ENCODE measurements around the gene SETDB2.

Gene SETDB2

DNA sequence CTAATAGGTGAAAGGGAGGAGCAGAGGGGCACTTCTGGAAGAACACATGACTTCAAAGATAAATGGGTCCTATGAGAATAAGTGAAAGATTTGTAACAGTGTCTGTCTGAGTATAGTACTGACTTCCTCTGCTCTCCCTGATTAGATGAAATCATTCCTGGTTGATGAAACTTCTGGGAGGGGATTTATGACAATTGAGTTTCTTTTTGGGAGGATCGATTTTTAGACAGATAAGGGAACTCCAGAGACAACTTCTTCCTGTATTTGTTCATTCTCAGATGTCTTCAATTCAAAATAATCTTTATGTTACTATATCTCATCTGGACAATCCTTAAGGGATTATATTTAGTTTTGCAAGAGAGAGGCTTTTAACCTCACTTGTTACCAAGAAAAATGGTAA lies 20.0 kb downstream of the SETDB2 start:
- TF ChIP-seq CTCF (IDR thresholded peaks at IDR 0.05; ENCODE audit: insufficient read depth, low read length, poor library complexity, severe bottlenecking) = no peak
- Histone ChIP-seq H3K27me3 (replicated peaks; ENCODE audit: control insufficient read depth, insufficient read depth, low read length) (no peaks in the 10 kb centered on the region), H3K36me3 (ENCODE audit: control insufficient read depth, insufficient read depth, low read length) (peaks cover 6% of the 10 kb centered on the region), H3K4me3 (replicated peaks; ENCODE audit: low read depth, low read length) (no peak overlapping the region)
- no peak for DNase-seq (ENCODE audit: extremely low read depth, insufficient read length)

- Histone ChIP-seq H3K27me3 (replicated peaks; ENCODE audit: control insufficient read depth, insufficient read depth, low read length) (no peaks in the 10 kb centered on the region), H3K4me3 (replicated peaks; ENCODE audit: low read depth, low read length) (no peak overlapping the region), H3K36me3 (ENCODE audit: control insufficient read depth, insufficient read depth, low read length) (peaks cover 6% of the 10 kb centered on the region)
- DNase-seq (ENCODE audit: extremely low read depth, insufficient read length) = no peak
- no peak for TF ChIP-seq CTCF (IDR thresholded peaks at IDR 0.05; ENCODE audit: insufficient read depth, low read length, poor library complexity, severe bottlenecking)
Observed at GRCh38 chr13:49464621-49465325, 20.7 kb downstream of the SETDB2 start.

- Histone ChIP-seq H3K36me3 (ENCODE audit: control insufficient read depth, insufficient read depth, low read length) (peaks cover 6% of the 10 kb centered on the region), H3K27me3 (replicated peaks; ENCODE audit: control insufficient read depth, insufficient read depth, low read length) (no peaks in the 10 kb centered on the region), H3K4me3 (replicated peaks; ENCODE audit: low read depth, low read length) (no peak overlapping the region)
- DNase-seq (ENCODE audit: extremely low read depth, insufficient read length) = no peak
- TF ChIP-seq CTCF (IDR thresholded peaks at IDR 0.05; ENCODE audit: insufficient read depth, low read length, poor library complexity, severe bottlenecking) = no peak
Observed at GRCh38 chr13:49466292-49466838, 22.3 kb downstream of the SETDB2 start.

DNA sequence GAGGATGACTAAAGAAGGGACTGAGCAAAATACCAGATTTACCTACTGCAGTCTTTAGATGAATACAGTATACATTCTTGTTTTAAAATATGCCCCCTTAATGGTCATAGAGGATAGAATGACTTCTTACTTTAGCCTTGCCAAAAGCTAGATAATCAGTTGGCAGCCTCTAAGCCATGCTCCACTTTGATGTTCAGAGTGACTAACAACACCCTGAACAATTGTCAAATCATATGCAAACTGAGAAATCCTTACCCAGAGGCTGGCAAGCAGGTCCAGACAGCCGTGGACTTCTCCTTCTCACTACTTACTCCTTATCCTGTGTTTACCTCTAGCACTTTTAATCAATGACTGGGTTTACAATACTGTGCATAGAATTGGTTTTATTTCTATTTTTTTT lies 28.1 kb downstream of the SETDB2 start:
- no peak for DNase-seq (ENCODE audit: extremely low read depth, insufficient read length)
- TF ChIP-seq CTCF (IDR thresholded peaks at IDR 0.05; ENCODE audit: insufficient read depth, low read length, poor library complexity, severe bottlenecking) = no peak
- H3K36me3 ChIP-seq (ENCODE audit: control insufficient read depth, insufficient read depth, low read length) = no peaks in the 10 kb centered on the region; the same call in none of the 2 replicates

GRCh38 chr13:49476529-49476928 lies 32.5 kb downstream of the SETDB2 start:
- Histone ChIP-seq H3K36me3 (ENCODE audit: control insufficient read depth, insufficient read depth, low read length) (peaks cover 1% of the 10 kb centered on the region), H3K27me3 (replicated peaks; ENCODE audit: control insufficient read depth, insufficient read depth, low read length) (no peaks in the 10 kb centered on the region), H3K4me3 (replicated peaks; ENCODE audit: low read depth, low read length) (no peak overlapping the region)
- DNase-seq (ENCODE audit: extremely low read depth, insufficient read length) = no peak
- TF ChIP-seq CTCF (IDR thresholded peaks at IDR 0.05; ENCODE audit: insufficient read depth, low read length, poor library complexity, severe bottlenecking) = no peak

More for the DNA sequence above, 28.1 kb downstream of the SETDB2 start:
- Histone ChIP-seq H3K27me3 (replicated peaks; ENCODE audit: control insufficient read depth, insufficient read depth, low read length) (no peaks in the 10 kb centered on the region), H3K4me3 (replicated peaks; ENCODE audit: low read depth, low read length) (no peak overlapping the region)
